Neural progenitor cell (in vitro differentiated cells): Measurements from ENCODE around the gene ZNF618. TPM values are rescaled to one million over a fixed set of nuclear protein-coding genes. Genes with fewer than 3 reads are reported as not detected.

Experiments
- DNase-seq: peaks from one replicate; pipeline ENCODE4 v3.0.0-alpha.2; 2016; ENCODE audit warnings: low spot score
- H2AFZ ChIP-seq: fragments of 200-600 bp; sonication (generic); replicated peaks from 2 replicates; pipeline ENCODE4 v1.6.1; 2016; ENCODE audit warnings: antibody characterized with exemption
- H3F3A ChIP-seq: fragments of 200-600 bp; sonication (generic); 2 replicates; pipeline ENCODE4 v1.6.1; 2016; ENCODE audit warnings: antibody characterized with exemption, low read depth
- H3K27ac ChIP-seq: fragments of 200-600 bp; sonication (generic); 2 replicates; pipeline ENCODE4 v1.5.1; 2016; ENCODE audit warnings: mild to moderate bottlenecking
- H3K27me3 ChIP-seq: fragments of 200-600 bp; sonication (generic); 2 replicates; pipeline ENCODE4 v1.6.1; 2016; ENCODE audit warnings: mild to moderate bottlenecking, moderate library complexity
- H3K36me3 ChIP-seq: fragments of 200-600 bp; sonication (generic); 2 replicates; pipeline ENCODE4 v1.5.1; 2016
- H3K4me1 ChIP-seq: fragments of 200-600 bp; sonication (generic); 2 replicates; pipeline ENCODE4 v1.6.1; 2016; ENCODE audit warnings: mixed run types
- H3K4me2 ChIP-seq: fragments of 200-600 bp; sonication (generic); 2 replicates; pipeline ENCODE4 v1.6.1; 2016
- H3K4me3 ChIP-seq: fragments of 200-600 bp; sonication (generic); 2 replicates; pipeline ENCODE4 v1.5.1; 2016
- H3K79me2 ChIP-seq: fragments of 200-600 bp; sonication (generic); 2 replicates; pipeline ENCODE4 v1.6.1; 2016; ENCODE audit warnings: low read depth
- H3K9ac ChIP-seq: fragments of 200-600 bp; sonication (generic); 2 replicates; pipeline ENCODE4 v1.6.1; 2016
- H3K9me3 ChIP-seq: fragments of 200-600 bp; sonication (generic); 2 replicates; pipeline ENCODE4 v1.5.1; 2016; ENCODE audit warnings: low read depth
- H4K20me1 ChIP-seq: fragments of 200-600 bp; sonication (generic); 2 replicates; pipeline ENCODE4 v1.6.1; 2016; ENCODE audit warnings: low read depth
- H3K27ac Mint-ChIP-seq: 3 replicates; pipeline ENCODE4 v1.8.0; 2021; ENCODE audit warnings: mixed read lengths
- H3K27me3 Mint-ChIP-seq: 2 replicates; pipeline ENCODE4 v1.8.0; 2022; ENCODE audit warnings: low read depth, mild to moderate bottlenecking, inconsistent platforms, moderate library complexity, mixed read lengths; ENCODE audit not compliant: insufficient read depth
- H3K36me3 Mint-ChIP-seq: 3 replicates; pipeline ENCODE4 v1.8.0; 2021; ENCODE audit warnings: mixed read lengths
- H3K4me1 Mint-ChIP-seq: 3 replicates; pipeline ENCODE4 v1.8.0; 2021; ENCODE audit warnings: mixed read lengths
- H3K4me3 Mint-ChIP-seq: 3 replicates; pipeline ENCODE4 v1.8.0; 2021; ENCODE audit warnings: mild to moderate bottlenecking, moderate library complexity, mixed read lengths
- H3K9me3 Mint-ChIP-seq: 3 replicates; pipeline ENCODE4 v1.8.0; 2020; ENCODE audit warnings: mixed read lengths
- EZH2 ChIP-seq: fragments of 200-600 bp; sonication (generic); IDR thresholded peaks from 2 replicates; pipeline ENCODE4 v1.6.1; 2017; ENCODE audit warnings: antibody characterized with exemption, mild to moderate bottlenecking, moderate library complexity
- EZH2phosphoT487 ChIP-seq: fragments of 200-600 bp; sonication (generic); IDR thresholded peaks from 2 replicates; pipeline ENCODE4 v1.6.1; 2017; ENCODE audit warnings: antibody characterized with exemption
- total RNA-seq: library from RNA; depleted of rRNA; stranded (reverse); fragments of >200 nt; gene quantifications from 2 replicates; pipeline ENCODE4 v1.2.3, GENCODE V29; 2015; ENCODE audit warnings: low replicate concordance
- TF ChIP-seq, protein P1 (sequence below): fragments of 200-600 bp; sonication (generic); IDR thresholded peaks from 2 replicates; pipeline ENCODE4 v1.5.1; 2017; ENCODE audit warnings: antibody characterized with exemption, mild to moderate bottlenecking

ZNF618 gene
- total RNA-seq, 1 donor from 2014 or later = 10.5 TPM

DNA sequence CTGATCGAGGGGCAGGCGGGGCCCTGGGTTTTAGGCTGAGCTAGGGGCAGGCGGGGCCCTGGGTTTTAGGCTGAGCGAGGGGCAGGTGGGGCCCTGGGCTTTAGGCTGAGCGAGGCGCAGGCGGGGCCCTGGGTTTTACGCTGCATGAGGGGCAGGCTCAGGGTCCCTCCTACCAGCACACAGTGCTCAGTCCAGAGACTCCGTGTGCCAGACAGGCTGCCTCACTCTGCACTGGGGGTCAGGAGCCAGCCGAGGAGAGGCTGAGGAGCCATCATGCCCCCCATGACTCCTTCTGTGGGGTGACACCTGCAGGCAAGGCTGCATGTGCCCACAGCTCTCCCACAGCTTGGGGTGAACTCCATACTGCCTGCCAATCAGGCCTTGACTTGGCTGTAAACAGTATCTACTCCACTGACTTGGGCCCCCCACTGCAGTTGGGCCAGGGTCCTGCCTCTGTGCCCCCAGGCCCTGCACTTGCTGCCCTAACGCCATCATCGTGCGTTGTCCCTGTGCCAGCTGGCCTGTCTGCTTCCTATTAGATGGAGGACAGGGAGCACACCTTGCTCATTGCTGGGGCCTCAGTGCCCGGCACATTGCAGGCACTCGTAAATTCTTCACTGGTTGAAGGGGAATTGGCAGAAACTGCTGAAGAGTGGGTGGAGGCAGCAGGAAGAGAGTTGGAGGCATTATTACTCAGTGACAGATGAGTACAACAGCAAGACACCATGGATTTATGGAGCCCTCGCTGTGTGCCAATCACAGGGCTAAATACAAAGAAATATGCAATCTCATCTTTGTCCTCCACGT lies 123.3 kb downstream of the ZNF618 start:
- H3K9me3 Mint-ChIP-seq = no peaks in the 10 kb centered on the region
- Histone ChIP-seq H3K9me3 (no peaks in the 10 kb centered on the region), H3K27me3 (no peaks in the 10 kb centered on the region), H3K36me3 (no peaks in the 10 kb centered on the region), H2AFZ (no peak overlapping the region), H3K79me2 (no peaks in the 10 kb centered on the region), H3K4me2 (no peak overlapping the region), H3K4me1 (no peaks in the 10 kb centered on the region), H3K9ac (no peak overlapping the region), H4K20me1 (peaks cover 24% of the 10 kb centered on the region), H3K27ac (no peak overlapping the region), H3F3A (no peaks in the 10 kb centered on the region), H3K4me3 (no peak overlapping the region)
- no peak for TF ChIP-seq EZH2phosphoT487
- TF ChIP-seq EZH2 = no peak
- TF ChIP-seq, protein P1, sequence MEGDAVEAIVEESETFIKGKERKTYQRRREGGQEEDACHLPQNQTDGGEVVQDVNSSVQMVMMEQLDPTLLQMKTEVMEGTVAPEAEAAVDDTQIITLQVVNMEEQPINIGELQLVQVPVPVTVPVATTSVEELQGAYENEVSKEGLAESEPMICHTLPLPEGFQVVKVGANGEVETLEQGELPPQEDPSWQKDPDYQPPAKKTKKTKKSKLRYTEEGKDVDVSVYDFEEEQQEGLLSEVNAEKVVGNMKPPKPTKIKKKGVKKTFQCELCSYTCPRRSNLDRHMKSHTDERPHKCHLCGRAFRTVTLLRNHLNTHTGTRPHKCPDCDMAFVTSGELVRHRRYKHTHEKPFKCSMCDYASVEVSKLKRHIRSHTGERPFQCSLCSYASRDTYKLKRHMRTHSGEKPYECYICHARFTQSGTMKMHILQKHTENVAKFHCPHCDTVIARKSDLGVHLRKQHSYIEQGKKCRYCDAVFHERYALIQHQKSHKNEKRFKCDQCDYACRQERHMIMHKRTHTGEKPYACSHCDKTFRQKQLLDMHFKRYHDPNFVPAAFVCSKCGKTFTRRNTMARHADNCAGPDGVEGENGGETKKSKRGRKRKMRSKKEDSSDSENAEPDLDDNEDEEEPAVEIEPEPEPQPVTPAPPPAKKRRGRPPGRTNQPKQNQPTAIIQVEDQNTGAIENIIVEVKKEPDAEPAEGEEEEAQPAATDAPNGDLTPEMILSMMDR = no peak
- H3K36me3 Mint-ChIP-seq = peaks cover 8% of the 10 kb centered on the region
- no peak overlapping the region for H3K4me3 Mint-ChIP-seq
- no peaks in the 10 kb centered on the region for H3K4me1 Mint-ChIP-seq
- no peak for DNase-seq
- H3K27me3 Mint-ChIP-seq = peaks cover 2% of the 10 kb centered on the region
- H3K27ac Mint-ChIP-seq = peak overlapping the region; percentile 33

- Histone ChIP-seq H3K27ac (no peak overlapping the region), H3K9ac (no peak overlapping the region), H4K20me1 (peaks cover 23% of the 10 kb centered on the region), H3F3A (no peaks in the 10 kb centered on the region), H3K27me3 (no peaks in the 10 kb centered on the region), H3K79me2 (no peaks in the 10 kb centered on the region), H3K4me2 (no peak overlapping the region), H3K36me3 (no peaks in the 10 kb centered on the region), H3K4me3 (no peak overlapping the region), H3K4me1 (no peaks in the 10 kb centered on the region), H2AFZ (no peak overlapping the region), H3K9me3 (no peaks in the 10 kb centered on the region)
- Mint-ChIP-seq H3K27ac (no peak overlapping the region), H3K4me3 (no peak overlapping the region), H3K9me3 (no peaks in the 10 kb centered on the region), H3K4me1 (no peaks in the 10 kb centered on the region), H3K36me3 (peaks cover 12% of the 10 kb centered on the region), H3K27me3 (peaks cover 2% of the 10 kb centered on the region)
- TF ChIP-seq EZH2phosphoT487 (no peak), EZH2 (no peak)
- TF ChIP-seq, protein P1 = no peak
- DNase-seq = no peak
Measured at GRCh38 chr9:114000063-114000454, 124.0 kb downstream of the ZNF618 start.

GRCh38 chr9:114000671-114001409 lies 124.7 kb downstream of the ZNF618 start:
- H3K9me3 ChIP-seq = no peaks in the 10 kb centered on the region
- H3K79me2 ChIP-seq = no peaks in the 10 kb centered on the region
- Mint-ChIP-seq H3K4me1 (no peaks in the 10 kb centered on the region), H3K36me3 (peaks cover 17% of the 10 kb centered on the region), H3K27me3 (peaks cover 2% of the 10 kb centered on the region), H3K9me3 (no peaks in the 10 kb centered on the region), H3K4me3 (no peak overlapping the region), H3K27ac (no peak overlapping the region)
- no peak for DNase-seq
- no peaks in the 10 kb centered on the region for H3K36me3 ChIP-seq
- H3K4me2 ChIP-seq = no peak overlapping the region
- TF ChIP-seq, protein P1 = no peak
- no peak for TF ChIP-seq EZH2phosphoT487
- no peak for TF ChIP-seq EZH2
- peaks cover 17% of the 10 kb centered on the region for H4K20me1 ChIP-seq
- H2AFZ ChIP-seq = no peak overlapping the region
- H3K4me3 ChIP-seq = no peak overlapping the region
- no peaks in the 10 kb centered on the region for H3K27me3 ChIP-seq
- no peaks in the 10 kb centered on the region for H3F3A ChIP-seq
- no peak overlapping the region for H3K27ac ChIP-seq
- no peak overlapping the region for H3K9ac ChIP-seq
- H3K4me1 ChIP-seq = no peaks in the 10 kb centered on the region
